GM12878 (cell line): ENCODE measurements around the gene VPS13C. TPM values are rescaled to one million over a fixed set of nuclear protein-coding genes. Genes with fewer than 3 reads are reported as not detected.

Experiments used
- ATAC-seq: fragments of 200-7000 bp; cut with Tn5 transposase; 3 replicates; pipeline ENCODE4 v1.9.1; 2020; ENCODE audit warnings: mild to moderate bottlenecking, moderate library complexity
- BruUV-seq: library from RNA; stranded (reverse); fragments of 400-500 nt; replicated peaks from 2 replicates; lab custom pipeline; 2021; lab: Mats Ljungman, UMichigan
- CTCF ChIA-PET: fragments of 300-600 bp; sonication (Branson Sonifier 250); formaldehyde crosslinking; extraction: SDS; loops from one replicate; lab custom pipeline; 2021; ENCODE audit warnings: inconsistent platforms; lab: Yijun Ruan, JAX
- POLR2A ChIA-PET: fragments of 350-600 bp; formaldehyde crosslinking; extraction: SDS; loops from one replicate; lab custom pipeline; 2021; ENCODE audit warnings: inconsistent platforms; lab: Charles Lee
- RAD21 ChIA-PET: fragments of 300-600 bp; sonication (Branson Sonifier 250); formaldehyde crosslinking; loops from one replicate; lab custom pipeline; 2023; ENCODE audit warnings: antibody characterized with exemption; ENCODE audit not compliant: unreplicated experiment; lab: Charles Lee
- SMC1A ChIA-PET: fragments of 300-600 bp; sonication (Branson Sonifier 250); formaldehyde crosslinking; loops from one replicate; lab custom pipeline; 2023; ENCODE audit not compliant: unreplicated experiment, uncharacterized antibody; lab: Charles Lee
- DNase-seq: peaks from one replicate; pipeline ENCODE4 v3.0.0-alpha.2; 2011; ENCODE audit warnings: low read depth, low spot score
- FAIRE-seq: peaks from 3 replicates; lab custom pipeline; 2011; peaks lifted over from hg19 to GRCh38; lab: Jason Lieb, UNC
- H2AFZ ChIP-seq: 2 replicates; pipeline ENCODE4 v1.6.0; 2011; ENCODE audit warnings: low read depth, low read length, control low read depth; ENCODE audit not compliant: control insufficient read depth
- H3K27ac ChIP-seq: 2 replicates; pipeline ENCODE4 v1.5.1; 2011; ENCODE audit warnings: control low read depth; ENCODE audit not compliant: control insufficient read depth, insufficient read depth
- H3K27me3 ChIP-seq, 2 experiments: replicated peaks in 1 of 2; 2 replicates each; pipeline versions ENCODE4 v1.6.0 to v1.6.1; 2011; ENCODE audit warnings: low read length in 1 of 2; ENCODE audit not compliant: control insufficient read depth in 2 of 2, insufficient read depth in 2 of 2
- H3K36me3 ChIP-seq, 2 experiments: 2 replicates each; pipeline ENCODE4 v1.5.1; 2011; ENCODE audit warnings: low read length in 1 of 2; ENCODE audit not compliant: control insufficient read depth in 2 of 2, insufficient read depth in 2 of 2
- H3K4me1 ChIP-seq: 2 replicates; pipeline ENCODE4 v1.6.1; 2011; ENCODE audit warnings: mild to moderate bottlenecking, low read length, moderate library complexity, mixed read lengths; ENCODE audit not compliant: control insufficient read depth, insufficient read depth
- H3K4me2 ChIP-seq: 2 replicates; pipeline ENCODE4 v1.6.0; 2011; ENCODE audit warnings: control low read depth; ENCODE audit not compliant: control insufficient read depth, insufficient read depth
- H3K4me3 ChIP-seq: fragments of 200-600 bp; sonication (generic); 2 replicates; pipeline ENCODE4 v1.5.1; 2016
- H3K79me2 ChIP-seq: 2 replicates; pipeline ENCODE4 v1.6.0; 2011; ENCODE audit warnings: low read length; ENCODE audit not compliant: control insufficient read depth, insufficient read depth
- H3K9ac ChIP-seq: 2 replicates; pipeline ENCODE4 v1.8.0; 2011; ENCODE audit warnings: low read length, control low read depth, mixed read lengths; ENCODE audit not compliant: control insufficient read depth, insufficient read depth
- H3K9me3 ChIP-seq: replicated peaks from 3 replicates; pipeline ENCODE4 v1.5.1; 2011; ENCODE audit warnings: mild to moderate bottlenecking, low read length; ENCODE audit not compliant: control insufficient read depth, insufficient read depth
- H4K20me1 ChIP-seq: 2 replicates; pipeline ENCODE4 v1.6.0; 2011; ENCODE audit not compliant: control insufficient read depth, insufficient read depth
- CHD1 ChIP-seq: IDR thresholded peaks from 2 replicates; pipeline ENCODE4 v1.6.1; 2012; ENCODE audit warnings: low read depth, low read length, improper control_type of control experiment
- EGR1 ChIP-seq, 2 experiments: IDR thresholded peaks; 1 replicate in 1 of 2; 2 replicates in 1 of 2; pipeline ENCODE4 v1.6.1; 2011 to 2012; ENCODE audit warnings: low read depth in 2 of 2, low read length in 2 of 2, borderline replicate concordance in 1 of 2, mild to moderate bottlenecking in 1 of 2, moderate library complexity in 1 of 2
- EP300 ChIP-seq, 2 experiments: fragments of 150-350 bp in 1 of 2; IDR thresholded peaks; 2 replicates each; pipeline ENCODE4 v1.6.1; 2011 to 2012; ENCODE audit warnings: low read depth in 2 of 2, low read length in 2 of 2, borderline replicate concordance in 1 of 2, improper control_type of control experiment in 1 of 2, inconsistent platforms in 1 of 2; ENCODE audit not compliant: control insufficient read depth in 1 of 2
- FOXM1 ChIP-seq: IDR thresholded peaks from 2 replicates; pipeline ENCODE4 v1.6.1; 2012; ENCODE audit warnings: low read depth, mild to moderate bottlenecking, inconsistent platforms, low read length, moderate library complexity
- HDGF ChIP-seq: fragments of 450-650 bp; IDR thresholded peaks from 2 replicates; pipeline ENCODE4 v1.6.1; 2016; ENCODE audit warnings: antibody characterized with exemption
- MXI1 ChIP-seq: fragments of 150-350 bp; IDR thresholded peaks from 2 replicates; pipeline ENCODE4 v1.6.1; 2011; ENCODE audit warnings: low read depth, mild to moderate bottlenecking, inconsistent platforms, low read length, improper control_type of control experiment
- NR2C2 ChIP-seq: IDR thresholded peaks from 2 replicates; pipeline ENCODE4 v1.6.1; 2011; ENCODE audit warnings: borderline replicate concordance, low read depth; ENCODE audit not compliant: control insufficient read depth, insufficient read length
- RFX5 ChIP-seq: IDR thresholded peaks from 2 replicates; pipeline ENCODE4 v1.6.1; 2011; ENCODE audit warnings: low read depth, low read length, improper control_type of control experiment
- SUZ12 ChIP-seq: fragments of 200-600 bp; sonication (generic); IDR thresholded peaks from one replicate; pipeline ENCODE4 v1.6.1; 2018; ENCODE audit warnings: antibody characterized with exemption, mild to moderate bottlenecking; ENCODE audit not compliant: unreplicated experiment
- TBL1XR1 ChIP-seq: IDR thresholded peaks from 2 replicates; pipeline ENCODE4 v1.6.1; 2012; ENCODE audit warnings: low read depth, low read length, improper control_type of control experiment
- TCF3 ChIP-seq: IDR thresholded peaks from 2 replicates; pipeline ENCODE4 v1.6.1; 2012; ENCODE audit warnings: low read depth, mild to moderate bottlenecking, low read length, borderline replicate concordance; ENCODE audit not compliant: insufficient read depth
- YBX1 ChIP-seq: fragments of 450-650 bp; IDR thresholded peaks from 2 replicates; pipeline ENCODE4 v1.6.1; 2016; ENCODE audit warnings: antibody characterized with exemption
- ZNF207 ChIP-seq: fragments of 450-650 bp; IDR thresholded peaks from 2 replicates; pipeline ENCODE4 v1.6.1; 2014; ENCODE audit warnings: antibody characterized with exemption, mild to moderate bottlenecking, borderline replicate concordance
- ZZZ3 ChIP-seq: IDR thresholded peaks from 2 replicates; pipeline ENCODE4 v1.6.1; 2011; ENCODE audit warnings: low read depth; ENCODE audit not compliant: control insufficient read depth, insufficient read length
- WGBS: methylation state at CpG from one replicate; pipeline ENCODE4 v1.1.6; 2016; ENCODE audit warnings: low lambda C conversion rate; ENCODE audit not compliant: insufficient replicate concordance, insufficient coverage; ENCODE audit errors: missing lambda C conversion rate; 5-methylcytosine and 5-hydroxymethylcytosine counted together
- in situ Hi-C: fragments of 300-500 bp; cut with MboI; formaldehyde crosslinking; loops from 9 replicates; pipeline ENCODE4 v1.14.3; 2018; ENCODE audit warnings: mixed read lengths
- intact Hi-C: fragments of 100-400 bp; cut with micrococcal nuclease; formaldehyde crosslinking; loops from one replicate; pipeline ENCODE4 v1.14.2; 2022; ENCODE audit not compliant: unreplicated experiment
- polyA plus RNA-seq, 11 experiments: library from polyadenylated mRNA; depleted of rRNA in 4 of 11; unstranded in 6 of 11; stranded (reverse) in 5 of 11; fragments of >200 nt; fragmentation: Nextera tagmentation in 4 of 11; fragmentation: Illumina TruSeq in 1 of 11; extraction: Ambion mirVana in 4 of 11; extraction: Trizol in 1 of 11; gene quantifications; 1 replicate in 1 of 11; 2 replicates in 10 of 11; pipeline versions ENCODE4 v1.2.1 to v1.2.3, GENCODE V29; 2011 to 2016; ENCODE audit warnings: inconsistent platforms in 2 of 11, missing spikeins in 2 of 11, low read depth in 1 of 11
- total RNA-seq, 4 experiments: library from RNA; depleted of rRNA in 3 of 4; stranded (reverse); fragments of >200 nt in 3 of 4; fragmentation: Illumina TruSeq in 1 of 4; extraction: Trizol in 1 of 4; gene quantifications; 2 replicates each; pipeline versions ENCODE4 v1.2.1 to v1.2.3, GENCODE V29; 2013 to 2021
- TF ChIP-seq, protein P1 (sequence below): IDR thresholded peaks from 2 replicates; pipeline ENCODE4 v1.6.1; 2011; ENCODE audit warnings: low read depth, mild to moderate bottlenecking, low read length, moderate library complexity, borderline replicate concordance; ENCODE audit errors: extremely low read depth
- TF ChIP-seq, protein P2 (sequence below): fragments of 450-650 bp; conservative IDR thresholded peaks from 2 replicates; pipeline ENCODE4 v1.6.1; 2017; ENCODE audit warnings: mild to moderate bottlenecking, moderate library complexity
- TF ChIP-seq, protein P3 (sequence below): fragments of 450-650 bp; IDR thresholded peaks from 2 replicates; pipeline ENCODE4 v1.6.1; 2017; ENCODE audit warnings: mild to moderate bottlenecking, moderate library complexity

VPS13C gene
- total and polyA plus RNA-seq, 10 of the 15 experiments (the other 5 are each of a cell fraction or from before 2014, with no cell fraction given), result 9.3 to 53.1 (median 31.8) TPM

DNA sequence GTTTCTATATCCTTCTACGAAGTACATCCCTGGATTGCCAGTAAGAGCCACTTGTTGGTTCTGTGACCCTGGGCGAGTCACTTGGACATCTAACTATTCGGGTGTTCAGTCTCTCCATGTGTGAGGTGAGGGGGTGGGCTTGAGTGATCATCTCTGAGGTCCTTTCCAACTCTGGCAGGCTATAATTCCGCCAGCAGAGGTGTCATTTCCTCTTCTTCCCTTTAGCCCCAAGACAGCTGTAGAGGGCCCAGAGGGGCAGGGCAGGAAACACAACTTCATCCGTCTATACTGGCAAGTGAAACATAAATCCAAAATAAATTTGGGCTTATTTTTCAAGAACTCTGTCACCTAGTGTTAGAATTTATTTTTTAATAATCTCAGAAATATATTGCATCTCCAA lies 44.6 kb upstream of the VPS13C start (continued):
- no peak for TF ChIP-seq MXI1
- TF ChIP-seq EP300 (IDR thresholded peaks at IDR 0.05; ENCODE audit: borderline replicate concordance in 1 of 2, control insufficient read depth in 1 of 2, low read depth in 2 of 2, low read length in 2 of 2), result no peak
- TF ChIP-seq, protein P1, sequence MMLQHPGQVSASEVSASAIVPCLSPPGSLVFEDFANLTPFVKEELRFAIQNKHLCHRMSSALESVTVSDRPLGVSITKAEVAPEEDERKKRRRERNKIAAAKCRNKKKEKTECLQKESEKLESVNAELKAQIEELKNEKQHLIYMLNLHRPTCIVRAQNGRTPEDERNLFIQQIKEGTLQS, result no peak
- TF ChIP-seq TCF3, result no peak

DNA sequence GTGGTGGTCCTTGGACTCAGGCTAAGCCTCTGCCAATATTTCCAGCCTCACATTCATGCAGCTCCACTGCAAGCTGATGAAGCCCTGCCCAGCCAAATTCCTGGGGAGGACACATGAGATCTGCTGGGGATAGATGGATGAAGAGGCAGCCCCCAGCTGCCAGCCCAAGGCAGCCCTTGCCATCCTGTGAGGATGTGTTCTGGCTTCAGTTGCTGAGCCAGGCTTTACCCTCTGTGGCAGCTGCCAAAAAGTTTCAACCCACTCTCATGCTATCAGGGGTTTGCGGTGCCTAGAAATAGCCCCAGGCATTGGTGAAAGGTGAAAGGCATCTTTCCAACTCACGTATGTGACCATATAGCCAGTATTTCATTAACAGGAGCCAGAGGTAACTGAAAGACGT lies 44.2 kb upstream of the VPS13C start:
- in situ Hi-C loops, result no loop called here
- no peaks in the 10 kb centered on the region for H3K36me3 ChIP-seq
- no peak overlapping the region for H3K27ac ChIP-seq
- CTCF ChIA-PET, result interaction anchor here (0.6 kb wide), 1 partner anchor 53 kb away, joined by 3 read pairs; no protein-coding TSS in a partner anchor
- no peak overlapping the region for H3K9ac ChIP-seq
- ATAC-seq (no peak), DNase-seq (no peak), FAIRE-seq (no peak)
- H3K27me3 ChIP-seq, result no peaks in the 10 kb centered on the region; a peak in 1 of 4 replicates
- H3K79me2 ChIP-seq, result no peaks in the 10 kb centered on the region
- whole genome bisulfite sequencing, result 28% methylated on average over 3 of the region's 3 CpGs
- H3K4me3 ChIP-seq, result no peak overlapping the region
- RAD21 ChIA-PET, result no interaction called here
- SMC1A ChIA-PET, result no interaction called here
- no peaks in the 10 kb centered on the region for H3K4me1 ChIP-seq
- intact Hi-C loops, result no loop called here
- H3K4me2 ChIP-seq, result no peak overlapping the region
- POLR2A ChIA-PET, result no interaction called here
- no peaks in the 10 kb centered on the region for H3K9me3 ChIP-seq
- no peaks in the 10 kb centered on the region for H4K20me1 ChIP-seq
- TF ChIP-seq NR2C2 (no peak), ZNF207 (no peak), MXI1 (no peak), FOXM1 (no peak), HDGF (no peak), TBL1XR1 (no peak), RFX5 (no peak), EGR1 (IDR thresholded peaks at IDR 0.05; ENCODE audit: borderline replicate concordance in 1 of 2, low read depth in 2 of 2, low read length in 2 of 2) (no peak), YBX1 (no peak), SUZ12 (no peak), ZZZ3 (no peak), CHD1 (no peak)
- TF ChIP-seq, protein P2, sequence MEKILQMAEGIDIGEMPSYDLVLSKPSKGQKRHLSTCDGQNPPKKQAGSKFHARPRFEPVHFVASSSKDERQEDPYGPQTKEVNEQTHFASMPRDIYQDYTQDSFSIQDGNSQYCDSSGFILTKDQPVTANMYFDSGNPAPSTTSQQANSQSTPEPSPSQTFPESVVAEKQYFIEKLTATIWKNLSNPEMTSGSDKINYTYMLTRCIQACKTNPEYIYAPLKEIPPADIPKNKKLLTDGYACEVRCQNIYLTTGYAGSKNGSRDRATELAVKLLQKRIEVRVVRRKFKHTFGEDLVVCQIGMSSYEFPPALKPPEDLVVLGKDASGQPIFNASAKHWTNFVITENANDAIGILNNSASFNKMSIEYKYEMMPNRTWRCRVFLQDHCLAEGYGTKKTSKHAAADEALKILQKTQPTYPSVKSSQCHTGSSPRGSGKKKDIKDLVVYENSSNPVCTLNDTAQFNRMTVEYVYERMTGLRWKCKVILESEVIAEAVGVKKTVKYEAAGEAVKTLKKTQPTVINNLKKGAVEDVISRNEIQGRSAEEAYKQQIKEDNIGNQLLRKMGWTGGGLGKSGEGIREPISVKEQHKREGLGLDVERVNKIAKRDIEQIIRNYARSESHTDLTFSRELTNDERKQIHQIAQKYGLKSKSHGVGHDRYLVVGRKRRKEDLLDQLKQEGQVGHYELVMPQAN, result no peak
- TF ChIP-seq, protein P3, sequence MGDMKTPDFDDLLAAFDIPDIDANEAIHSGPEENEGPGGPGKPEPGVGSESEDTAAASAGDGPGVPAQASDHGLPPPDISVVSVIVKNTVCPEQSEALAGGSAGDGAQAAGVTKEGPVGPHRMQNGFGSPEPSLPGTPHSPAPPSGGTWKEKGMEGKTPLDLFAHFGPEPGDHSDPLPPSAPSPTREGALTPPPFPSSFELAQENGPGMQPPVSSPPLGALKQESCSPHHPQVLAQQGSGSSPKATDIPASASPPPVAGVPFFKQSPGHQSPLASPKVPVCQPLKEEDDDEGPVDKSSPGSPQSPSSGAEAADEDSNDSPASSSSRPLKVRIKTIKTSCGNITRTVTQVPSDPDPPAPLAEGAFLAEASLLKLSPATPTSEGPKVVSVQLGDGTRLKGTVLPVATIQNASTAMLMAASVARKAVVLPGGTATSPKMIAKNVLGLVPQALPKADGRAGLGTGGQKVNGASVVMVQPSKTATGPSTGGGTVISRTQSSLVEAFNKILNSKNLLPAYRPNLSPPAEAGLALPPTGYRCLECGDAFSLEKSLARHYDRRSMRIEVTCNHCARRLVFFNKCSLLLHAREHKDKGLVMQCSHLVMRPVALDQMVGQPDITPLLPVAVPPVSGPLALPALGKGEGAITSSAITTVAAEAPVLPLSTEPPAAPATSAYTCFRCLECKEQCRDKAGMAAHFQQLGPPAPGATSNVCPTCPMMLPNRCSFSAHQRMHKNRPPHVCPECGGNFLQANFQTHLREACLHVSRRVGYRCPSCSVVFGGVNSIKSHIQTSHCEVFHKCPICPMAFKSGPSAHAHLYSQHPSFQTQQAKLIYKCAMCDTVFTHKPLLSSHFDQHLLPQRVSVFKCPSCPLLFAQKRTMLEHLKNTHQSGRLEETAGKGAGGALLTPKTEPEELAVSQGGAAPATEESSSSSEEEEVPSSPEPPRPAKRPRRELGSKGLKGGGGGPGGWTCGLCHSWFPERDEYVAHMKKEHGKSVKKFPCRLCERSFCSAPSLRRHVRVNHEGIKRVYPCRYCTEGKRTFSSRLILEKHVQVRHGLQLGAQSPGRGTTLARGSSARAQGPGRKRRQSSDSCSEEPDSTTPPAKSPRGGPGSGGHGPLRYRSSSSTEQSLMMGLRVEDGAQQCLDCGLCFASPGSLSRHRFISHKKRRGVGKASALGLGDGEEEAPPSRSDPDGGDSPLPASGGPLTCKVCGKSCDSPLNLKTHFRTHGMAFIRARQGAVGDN, result no peak
- H2AFZ ChIP-seq, result no peak overlapping the region
- no TSS peak for BruUV-seq
